Chondrocyte (in vitro differentiated cells): ENCODE measurements around the gene MC1R. TPM values are rescaled to one million over a fixed set of nuclear protein-coding genes. Genes with fewer than 3 reads are reported as not detected.
A peak's percentile ranks its signal among the peaks of the same experiment; 100 is the strongest.

Experiments used
- DNase-seq: peaks from one replicate; pipeline ENCODE4 v3.0.0; 2021; ENCODE audit warnings: mixed read lengths, low spot score
- H3K27ac Mint-ChIP-seq: one replicate; pipeline ENCODE4 v1.8.0; 2021; ENCODE audit warnings: mild to moderate bottlenecking, moderate library complexity, mixed read lengths; ENCODE audit not compliant: unreplicated experiment
- H3K27me3 Mint-ChIP-seq: 2 replicates; pipeline ENCODE4 v1.8.0; 2021; ENCODE audit warnings: low read depth, mixed read lengths
- H3K36me3 Mint-ChIP-seq: 2 replicates; pipeline ENCODE4 v1.8.0; 2021; ENCODE audit warnings: low read depth, mixed read lengths
- H3K4me1 Mint-ChIP-seq: 2 replicates; pipeline ENCODE4 v1.8.0; 2021; ENCODE audit warnings: low read depth, mild to moderate bottlenecking, mixed read lengths
- H3K4me3 Mint-ChIP-seq: one replicate; pipeline ENCODE4 v1.8.0; 2021; ENCODE audit warnings: mild to moderate bottlenecking, moderate library complexity, mixed read lengths; ENCODE audit not compliant: unreplicated experiment
- H3K9me3 Mint-ChIP-seq: 2 replicates; pipeline ENCODE4 v1.8.0; 2021; ENCODE audit warnings: low read depth, mixed read lengths
- total RNA-seq: library from RNA; stranded (reverse); gene quantifications from 3 replicates; pipeline ENCODE4 v1.2.1, GENCODE V29; 2021
- TF ChIP-seq, protein P1 (sequence below): fragments of 200-600 bp; sonication (generic); IDR thresholded peaks from 2 replicates; pipeline ENCODE4 v1.5.0; 2021; ENCODE audit warnings: antibody characterized with exemption, mild to moderate bottlenecking, moderate library complexity

Gene MC1R
- total RNA-seq, 1 donor from 2014 or later, result 4.2 TPM

- DNase-seq, result peak; percentile 93
- TF ChIP-seq, protein P1, sequence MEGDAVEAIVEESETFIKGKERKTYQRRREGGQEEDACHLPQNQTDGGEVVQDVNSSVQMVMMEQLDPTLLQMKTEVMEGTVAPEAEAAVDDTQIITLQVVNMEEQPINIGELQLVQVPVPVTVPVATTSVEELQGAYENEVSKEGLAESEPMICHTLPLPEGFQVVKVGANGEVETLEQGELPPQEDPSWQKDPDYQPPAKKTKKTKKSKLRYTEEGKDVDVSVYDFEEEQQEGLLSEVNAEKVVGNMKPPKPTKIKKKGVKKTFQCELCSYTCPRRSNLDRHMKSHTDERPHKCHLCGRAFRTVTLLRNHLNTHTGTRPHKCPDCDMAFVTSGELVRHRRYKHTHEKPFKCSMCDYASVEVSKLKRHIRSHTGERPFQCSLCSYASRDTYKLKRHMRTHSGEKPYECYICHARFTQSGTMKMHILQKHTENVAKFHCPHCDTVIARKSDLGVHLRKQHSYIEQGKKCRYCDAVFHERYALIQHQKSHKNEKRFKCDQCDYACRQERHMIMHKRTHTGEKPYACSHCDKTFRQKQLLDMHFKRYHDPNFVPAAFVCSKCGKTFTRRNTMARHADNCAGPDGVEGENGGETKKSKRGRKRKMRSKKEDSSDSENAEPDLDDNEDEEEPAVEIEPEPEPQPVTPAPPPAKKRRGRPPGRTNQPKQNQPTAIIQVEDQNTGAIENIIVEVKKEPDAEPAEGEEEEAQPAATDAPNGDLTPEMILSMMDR, result peak; percentile 29
- Mint-ChIP-seq H3K27ac (peak within 1 kb of the TSS; percentile 100), H3K9me3 (no peaks in the 10 kb centered on the region), H3K27me3 (no peaks in the 10 kb centered on the region), H3K4me1 (peaks cover 51% of the 10 kb centered on the region), H3K4me3 (peak within 1 kb of the TSS; percentile 89), H3K36me3 (no peaks in the 10 kb centered on the region)
Observed at GRCh38 chr16:89922884-89923639, 4.4 kb downstream of the MC1R start, which contains the start of gene TUBB3. TSS of gene TUBB3 (plus strand) at chr16:89923342. CDS start at chr16:89923402, 60 bp downstream.

GRCh38 chr16:89923640-89924296, 5.1 kb downstream of the MC1R start:
- no peaks in the 10 kb centered on the region for H3K27me3 Mint-ChIP-seq
- H3K9me3 Mint-ChIP-seq, result no peaks in the 10 kb centered on the region
- TF ChIP-seq, protein P1, result no peak
- peak overlapping the region; percentile 32 for H3K27ac Mint-ChIP-seq
- H3K36me3 Mint-ChIP-seq, result no peaks in the 10 kb centered on the region
- peak overlapping the region; percentile 72 for H3K4me3 Mint-ChIP-seq
- DNase-seq, result peak; percentile 90
- peaks cover 45% of the 10 kb centered on the region for H3K4me1 Mint-ChIP-seq

- no peaks in the 10 kb centered on the region for H3K9me3 Mint-ChIP-seq
- TF ChIP-seq, protein P1, result no peak
- H3K27me3 Mint-ChIP-seq, result no peaks in the 10 kb centered on the region
- H3K36me3 Mint-ChIP-seq, result no peaks in the 10 kb centered on the region
- H3K4me3 Mint-ChIP-seq, result peak overlapping the region; percentile 72
- DNase-seq, result no peak
- H3K27ac Mint-ChIP-seq, result peak overlapping the region; percentile 12
- H3K4me1 Mint-ChIP-seq, result peaks cover 41% of the 10 kb centered on the region
Observed at GRCh38 chr16:89924297-89924924, 5.7 kb downstream of the MC1R start.

DNA sequence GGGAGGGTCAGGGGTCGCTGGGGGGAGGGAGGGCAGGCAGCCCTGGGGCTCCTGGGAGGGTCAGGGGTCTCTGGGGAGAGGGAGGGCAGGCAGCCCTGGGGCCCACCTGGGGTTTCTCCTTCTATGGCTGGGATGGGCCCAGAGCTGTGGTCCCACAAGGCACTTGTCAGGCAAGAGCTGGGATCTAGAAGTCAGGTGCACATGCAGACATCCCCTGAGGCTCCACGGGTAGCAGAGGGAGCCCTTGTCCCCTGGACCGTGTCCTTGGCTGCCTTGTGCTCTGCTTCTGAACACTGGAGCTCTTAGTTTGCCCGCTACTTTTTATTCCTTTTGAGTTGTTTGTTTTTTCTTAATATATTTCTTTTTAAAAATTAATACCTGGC, 6.3 kb downstream of the MC1R start:
- H3K36me3 Mint-ChIP-seq, result no peaks in the 10 kb centered on the region
- peak overlapping the region; percentile 72 for H3K4me3 Mint-ChIP-seq
- no peak for DNase-seq
- H3K9me3 Mint-ChIP-seq, result no peaks in the 10 kb centered on the region
- TF ChIP-seq, protein P1, result no peak
- peaks cover 36% of the 10 kb centered on the region for H3K4me1 Mint-ChIP-seq
- H3K27ac Mint-ChIP-seq, result peak overlapping the region; percentile 69
- no peaks in the 10 kb centered on the region for H3K27me3 Mint-ChIP-seq

DNA sequence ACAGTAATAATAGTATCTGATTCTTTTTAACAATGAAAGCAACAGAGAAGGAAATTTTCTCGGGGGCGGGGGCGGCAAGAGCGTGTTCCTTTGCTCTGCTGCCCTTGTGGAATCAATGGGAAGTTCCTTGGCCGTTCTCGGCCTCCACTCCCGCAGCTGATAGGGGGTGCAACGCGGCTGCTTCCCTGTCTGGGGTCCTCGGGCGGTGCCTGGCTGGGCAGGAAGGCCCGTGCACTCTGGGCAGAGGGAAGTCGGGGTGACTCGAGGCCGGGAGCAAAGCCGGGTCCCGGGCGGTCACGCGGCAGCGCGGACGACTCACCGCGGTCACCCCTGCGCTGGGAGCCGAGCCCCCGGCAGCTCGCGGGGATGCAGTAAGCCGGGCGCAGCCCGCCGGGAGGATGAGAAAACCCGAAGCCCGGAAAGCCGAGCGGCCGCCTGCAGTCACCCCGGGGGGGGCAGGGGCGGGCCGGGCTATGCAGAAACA, 7.0 kb downstream of the MC1R start:
- Mint-ChIP-seq H3K36me3 (no peaks in the 10 kb centered on the region), H3K9me3 (no peaks in the 10 kb centered on the region), H3K4me3 (peak overlapping the region; percentile 72), H3K4me1 (peaks cover 28% of the 10 kb centered on the region), H3K27ac (peak overlapping the region; percentile 69), H3K27me3 (no peaks in the 10 kb centered on the region)
- TF ChIP-seq, protein P1, result peak; percentile 9
- peak; percentile 92 for DNase-seq
